H1 (cell line): ENCODE results near the gene CAST. TPM values are rescaled to one million over a fixed set of nuclear protein-coding genes. Genes with fewer than 3 reads are reported as not detected.

Source experiments
- MAFK ChIP-seq: IDR thresholded peaks from 2 replicates; pipeline ENCODE4 v1.6.1; 2012; ENCODE audit warnings: low read depth, mild to moderate bottlenecking, improper control_type of control experiment, low read length
- polyA plus RNA-seq, 7 experiments: library from polyadenylated mRNA; depleted of rRNA in 3 of 7; stranded (reverse) in 5 of 7; unstranded in 2 of 7; fragments of >200 nt in 5 of 7; fragments of 200-250 nt in 2 of 7; gene quantifications; 1 replicate in 5 of 7; 2 replicates in 1 of 7; 4 replicates in 1 of 7; pipeline versions ENCODE4 v1.2.1 to v1.2.3, GENCODE V29; 2011 to 2013; ENCODE audit warnings: missing spikeins in 2 of 7, mixed read lengths in 2 of 7
- total RNA-seq: library from RNA; stranded (reverse); fragmentation: NEBNext Ultra II Directional; extraction: Animal tissue kit (Norgen Biotek cat#: 25700); gene quantifications from 2 replicates; pipeline ENCODE4 v1.2.1, GENCODE V29; 2021

CAST gene
- total and polyA plus RNA-seq, 2 of the 8 experiments (the other 6 are each of a cell fraction or from before 2014, with no cell fraction given): 9.0 to 48.2 TPM

DNA sequence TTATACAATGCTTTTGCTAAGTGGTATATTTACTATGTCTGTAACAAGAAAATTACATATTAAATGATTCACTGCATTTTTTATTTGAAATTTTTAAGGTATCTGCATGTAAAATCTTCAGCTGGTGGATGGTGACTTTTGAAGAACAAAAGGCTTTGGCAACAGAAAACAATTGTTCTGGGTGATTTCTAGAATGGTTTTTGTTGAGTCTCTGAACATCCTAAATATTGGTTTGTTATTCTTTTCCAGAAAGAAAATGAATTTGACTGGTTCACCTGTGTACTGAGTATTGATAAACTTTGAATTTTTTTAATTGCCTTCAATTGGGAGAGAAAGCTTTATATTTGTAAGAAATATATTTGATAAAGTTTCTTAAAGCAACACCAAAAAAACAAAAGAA lies 110.4 kb downstream of the CAST start (continued):
- no peak for TF ChIP-seq MAFK
